Activated CD8-positive, alpha-beta T cell treated with anti-CD3 and anti-CD28 coated beads, Interleukin-2, amount 10 ng/mL, durations not matched to agents 7 days and 5 days (primary cell): Measurements from ENCODE around the gene AGER. TPM values are rescaled to one million over a fixed set of nuclear protein-coding genes. Genes with fewer than 3 reads are reported as not detected.
A peak's percentile ranks its signal among the peaks of the same experiment; 100 is the strongest.

Experiments
- ATAC-seq: fragments of 150-1000 bp; cut with Tn5 transposase; one replicate; pipeline ENCODE4 v1.10.0; 2021; ENCODE audit warnings: moderate library complexity
- CTCF ChIA-PET: fragments of 350-600 bp; sonication (Branson Sonifier 250); formaldehyde crosslinking; loops from one replicate; lab custom pipeline; 2021; ENCODE audit warnings: antibody characterized with exemption; lab: Charles Lee
- POLR2A ChIA-PET: fragments of 350-600 bp; sonication (Branson Sonifier 250); formaldehyde crosslinking; loops from one replicate; lab custom pipeline; 2021; ENCODE audit warnings: antibody characterized with exemption; lab: Charles Lee
- DNase-seq: peaks from one replicate; pipeline ENCODE4 v3.0.0-alpha.2; 2020
- H3K27ac Mint-ChIP-seq: one replicate; pipeline ENCODE4 v1.8.0; 2021; ENCODE audit warnings: mild to moderate bottlenecking, mixed read lengths
- H3K27me3 Mint-ChIP-seq: one replicate; pipeline ENCODE4 v1.8.0; 2021; ENCODE audit warnings: low read depth, mixed read lengths
- H3K36me3 Mint-ChIP-seq: one replicate; pipeline ENCODE4 v1.8.0; 2021; ENCODE audit warnings: low read depth, mixed read lengths
- H3K4me1 Mint-ChIP-seq: one replicate; pipeline ENCODE4 v1.8.0; 2021; ENCODE audit warnings: low read depth, mixed read lengths
- H3K4me3 Mint-ChIP-seq: one replicate; pipeline ENCODE4 v1.8.0; 2021; ENCODE audit warnings: mild to moderate bottlenecking, mixed read lengths
- H3K9me3 Mint-ChIP-seq: one replicate; pipeline ENCODE4 v1.8.0; 2022; ENCODE audit warnings: mixed read lengths; ENCODE audit not compliant: insufficient read depth
- total RNA-seq, 2 experiments: library from RNA; stranded (reverse); gene quantifications; one replicate each; pipeline ENCODE4 v1.2.3, GENCODE V29; 2021

Gene AGER
- total RNA-seq: 10 to 100 TPM; 27.8 to 29.9 TPM

DNA sequence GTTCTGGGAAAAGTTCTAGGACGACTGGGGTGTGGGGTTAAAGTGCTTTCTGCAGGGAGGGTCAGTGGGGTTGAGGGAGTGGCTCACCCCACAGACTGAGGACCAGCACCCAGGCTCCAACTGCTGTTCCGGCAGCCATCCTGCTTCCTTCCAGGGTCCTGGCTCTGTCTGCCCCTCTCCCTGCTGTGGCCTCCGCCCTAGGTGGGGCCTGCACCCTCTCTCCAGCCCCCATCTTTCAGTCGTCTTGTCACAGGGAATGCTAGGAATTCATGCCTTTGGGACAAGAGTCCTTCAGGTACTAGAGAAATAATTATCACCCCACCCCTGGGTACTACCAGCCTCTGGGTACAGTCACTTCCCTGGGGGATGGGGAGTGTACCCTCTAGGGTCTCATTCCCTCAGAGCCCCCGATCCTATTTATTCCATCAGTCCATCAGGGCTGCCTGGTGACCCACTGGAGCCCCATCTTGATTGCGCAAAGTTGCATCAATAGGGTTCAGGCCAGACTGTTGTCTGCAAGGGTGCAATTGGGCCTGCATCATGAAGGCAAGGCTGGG lies at the start of gene AGER:
AGER (minus strand) TSS at position 170 of the 557 bp plus-strand sequence; CDS start at position 139, 31 bp downstream.
- H3K27me3 Mint-ChIP-seq: no peaks in the 10 kb centered on the region
- H3K27ac Mint-ChIP-seq: peak within 1 kb of the TSS; percentile 9
- DNase-seq (no peak), ATAC-seq (no peak)
- H3K4me1 Mint-ChIP-seq: peaks cover 55% of the 10 kb centered on the region
- CTCF ChIA-PET: no interaction called here
- no peak within 1 kb of the TSS for H3K4me3 Mint-ChIP-seq
- H3K36me3 Mint-ChIP-seq: peaks cover 69% of the 10 kb centered on the region
- POLR2A ChIA-PET: interaction anchor here (2.5 kb wide), 1 partner anchor 8 kb away, joined by 6 read pairs; the partner anchor contains the start of gene GPSM3
- no peaks in the 10 kb centered on the region for H3K9me3 Mint-ChIP-seq

GRCh38 chr6:32226434-32226833 lies 42.4 kb upstream of the AGER start:
- Mint-ChIP-seq H3K36me3 (no peaks in the 10 kb centered on the region), H3K27ac (no peak overlapping the region), H3K4me1 (peaks cover 6% of the 10 kb centered on the region), H3K27me3 (no peaks in the 10 kb centered on the region), H3K9me3 (no peaks in the 10 kb centered on the region), H3K4me3 (no peak overlapping the region)
- POLR2A ChIA-PET: interaction anchor here (0.6 kb wide), 1 partner anchor 195 kb away, joined by 3 read pairs; no protein-coding TSS in a partner anchor
- CTCF ChIA-PET: no interaction called here
- DNase-seq (no peak), ATAC-seq (no peak)

GRCh38 chr6:32224696-32225095 lies 40.6 kb upstream of the AGER start:
- CTCF ChIA-PET: no interaction called here
- Mint-ChIP-seq H3K4me3 (no peak overlapping the region), H3K27ac (no peak overlapping the region), H3K9me3 (no peaks in the 10 kb centered on the region), H3K4me1 (peaks cover 6% of the 10 kb centered on the region), H3K36me3 (no peaks in the 10 kb centered on the region), H3K27me3 (no peaks in the 10 kb centered on the region)
- no peak for DNase-seq
- POLR2A ChIA-PET: no interaction called here
- no peak for ATAC-seq

DNA sequence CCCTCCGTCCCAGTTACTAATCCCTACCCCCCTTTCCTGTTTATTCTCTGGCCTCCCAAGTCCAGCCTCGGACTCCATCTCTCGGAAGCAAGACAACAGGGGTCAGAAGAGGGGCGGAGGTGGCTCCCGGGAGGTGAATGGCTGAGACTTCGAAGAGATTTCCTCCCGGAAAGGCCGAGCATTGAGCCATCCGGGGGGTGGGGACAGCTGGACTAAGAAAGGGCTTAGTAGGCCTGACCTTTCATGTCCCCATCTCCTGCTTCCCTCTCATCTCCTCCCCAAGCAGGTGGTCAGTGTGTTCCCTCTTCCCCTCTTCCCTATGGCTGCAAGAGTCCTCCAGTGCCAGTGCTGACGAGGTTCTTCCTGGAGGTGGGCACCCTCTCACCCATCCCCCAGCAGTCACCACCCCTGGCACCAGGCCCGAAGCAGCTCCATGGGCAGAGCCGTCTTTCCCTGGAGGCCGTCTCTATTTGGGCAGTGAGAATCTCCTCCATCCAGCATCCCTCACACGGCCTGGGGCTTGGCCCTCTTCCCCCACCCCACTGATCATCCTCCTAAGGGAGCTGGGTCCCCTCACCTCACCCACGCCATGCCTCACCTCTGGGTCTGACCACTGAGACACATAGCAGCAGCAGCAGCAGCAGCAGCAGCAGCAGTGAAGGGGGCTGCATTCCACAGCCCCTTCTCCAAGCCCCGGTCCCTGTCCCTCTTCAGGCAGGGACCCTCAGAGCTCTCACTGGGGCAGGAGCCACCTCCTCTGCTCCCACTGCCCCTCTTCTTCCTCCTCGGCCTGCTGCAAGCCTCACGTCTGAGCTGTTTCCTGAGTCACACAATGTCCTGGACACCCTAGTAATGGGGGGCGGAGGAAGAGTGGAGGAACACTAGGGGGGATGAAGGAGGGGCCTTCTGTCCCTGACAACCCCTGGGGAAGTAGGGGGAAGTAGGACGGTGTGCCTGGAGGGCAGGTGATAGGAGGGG lies 39.5 kb upstream of the AGER start, which contains the start of gene NOTCH4:
NOTCH4 (minus strand) TSS at position 810 of the 978 bp plus-strand sequence; CDS start at position 671, 139 bp downstream.
- no peak for ATAC-seq
- no peak for DNase-seq
- peaks cover 6% of the 10 kb centered on the region for H3K4me1 Mint-ChIP-seq
- ChIA-PET POLR2A (no interaction called here), CTCF (no interaction called here)
- H3K9me3 Mint-ChIP-seq: no peaks in the 10 kb centered on the region
- H3K36me3 Mint-ChIP-seq: no peaks in the 10 kb centered on the region
- H3K27me3 Mint-ChIP-seq: no peaks in the 10 kb centered on the region
- no peak within 1 kb of the TSS for H3K4me3 Mint-ChIP-seq
- peak within 1 kb of the TSS; percentile 30 for H3K27ac Mint-ChIP-seq

DNA sequence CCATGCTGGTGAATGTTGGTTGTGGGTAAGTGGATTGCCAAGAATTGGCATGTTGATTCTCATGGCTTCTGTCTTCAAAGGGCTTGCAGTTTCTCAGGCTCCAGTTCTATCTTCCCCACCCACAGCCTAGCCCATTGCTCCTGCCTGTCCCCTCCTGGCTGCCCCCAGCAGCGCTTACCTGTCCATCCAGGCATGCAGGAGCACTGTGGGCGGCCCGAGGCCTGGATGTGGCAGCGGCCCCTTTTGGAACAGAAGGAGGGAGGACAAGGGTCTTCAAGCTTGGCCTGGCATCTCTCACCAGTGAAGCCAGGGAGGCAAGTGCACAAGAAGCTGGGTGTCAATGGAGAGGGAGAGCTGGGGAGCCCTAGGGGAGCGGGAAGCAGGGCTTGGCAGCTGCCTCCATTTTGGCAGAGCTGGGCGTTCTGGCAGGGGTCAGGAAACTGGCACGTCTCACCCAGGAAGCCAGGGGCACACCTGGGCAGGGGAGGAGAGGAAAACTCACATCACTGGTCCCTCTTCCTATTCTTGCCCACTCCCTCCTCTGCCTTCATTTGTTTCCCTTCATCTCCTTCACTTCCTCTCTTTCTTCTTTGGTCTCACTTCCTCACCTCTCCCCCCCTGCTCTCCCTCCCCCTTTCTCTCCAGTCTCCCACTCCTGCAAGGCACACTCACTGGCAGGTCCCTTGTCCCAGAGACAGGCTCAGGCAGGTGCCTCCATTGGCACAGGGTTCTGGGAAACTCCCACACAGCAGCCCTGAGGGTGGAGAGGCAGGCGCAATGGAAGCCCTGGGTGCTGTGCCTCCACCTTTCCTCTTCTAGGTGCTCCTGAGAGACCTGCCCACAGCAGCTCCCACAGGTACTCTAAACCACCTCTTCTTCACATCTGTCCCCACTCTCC lies 38.5 kb upstream of the AGER start:
- no peak for DNase-seq
- no peak for ATAC-seq
- POLR2A ChIA-PET: no interaction called here
- H3K36me3 Mint-ChIP-seq: no peaks in the 10 kb centered on the region
- CTCF ChIA-PET: no interaction called here
- H3K27ac Mint-ChIP-seq: peak overlapping the region; percentile 30
- no peaks in the 10 kb centered on the region for H3K9me3 Mint-ChIP-seq
- H3K27me3 Mint-ChIP-seq: no peaks in the 10 kb centered on the region
- H3K4me3 Mint-ChIP-seq: no peak overlapping the region
- peaks cover 6% of the 10 kb centered on the region for H3K4me1 Mint-ChIP-seq

GRCh38 chr6:32220021-32220420 lies 36.0 kb upstream of the AGER start:
- CTCF ChIA-PET: no interaction called here
- ATAC-seq (no peak), DNase-seq (no peak)
- Mint-ChIP-seq H3K36me3 (no peaks in the 10 kb centered on the region), H3K4me3 (no peak overlapping the region), H3K27me3 (no peaks in the 10 kb centered on the region), H3K4me1 (peaks cover 13% of the 10 kb centered on the region), H3K27ac (no peak overlapping the region), H3K9me3 (no peaks in the 10 kb centered on the region)
- POLR2A ChIA-PET: no interaction called here

- DNase-seq (no peak), ATAC-seq (no peak)
- CTCF ChIA-PET: interaction anchor here (1.5 kb wide), 1 partner anchor 23 kb away, joined by 3 read pairs; no protein-coding TSS in a partner anchor
- peaks cover 14% of the 10 kb centered on the region for H3K4me1 Mint-ChIP-seq
- no peaks in the 10 kb centered on the region for H3K9me3 Mint-ChIP-seq
- H3K27ac Mint-ChIP-seq: no peak overlapping the region
- no peaks in the 10 kb centered on the region for H3K36me3 Mint-ChIP-seq
- H3K4me3 Mint-ChIP-seq: no peak overlapping the region
- H3K27me3 Mint-ChIP-seq: no peaks in the 10 kb centered on the region
- POLR2A ChIA-PET: no interaction called here
These were observed 34.1 kb upstream of the AGER start for GRCh38 chr6:32218167-32218566.

- Mint-ChIP-seq H3K4me1 (peaks cover 8% of the 10 kb centered on the region), H3K4me3 (no peak overlapping the region), H3K27me3 (no peaks in the 10 kb centered on the region), H3K27ac (no peak overlapping the region), H3K9me3 (no peaks in the 10 kb centered on the region), H3K36me3 (no peaks in the 10 kb centered on the region)
- CTCF ChIA-PET: no interaction called here
- DNase-seq: no peak
- POLR2A ChIA-PET: no interaction called here
- no peak for ATAC-seq
These were observed 32.9 kb upstream of the AGER start for GRCh38 chr6:32216998-32217397.

- ATAC-seq: no peak
- ChIA-PET CTCF (no interaction called here), POLR2A (no interaction called here)
- Mint-ChIP-seq H3K27me3 (no peaks in the 10 kb centered on the region), H3K36me3 (no peaks in the 10 kb centered on the region), H3K9me3 (no peaks in the 10 kb centered on the region), H3K4me1 (peaks cover 8% of the 10 kb centered on the region), H3K27ac (no peak overlapping the region), H3K4me3 (no peak overlapping the region)
- DNase-seq: no peak
These were observed 32.2 kb upstream of the AGER start for GRCh38 chr6:32216285-32216684.

DNA sequence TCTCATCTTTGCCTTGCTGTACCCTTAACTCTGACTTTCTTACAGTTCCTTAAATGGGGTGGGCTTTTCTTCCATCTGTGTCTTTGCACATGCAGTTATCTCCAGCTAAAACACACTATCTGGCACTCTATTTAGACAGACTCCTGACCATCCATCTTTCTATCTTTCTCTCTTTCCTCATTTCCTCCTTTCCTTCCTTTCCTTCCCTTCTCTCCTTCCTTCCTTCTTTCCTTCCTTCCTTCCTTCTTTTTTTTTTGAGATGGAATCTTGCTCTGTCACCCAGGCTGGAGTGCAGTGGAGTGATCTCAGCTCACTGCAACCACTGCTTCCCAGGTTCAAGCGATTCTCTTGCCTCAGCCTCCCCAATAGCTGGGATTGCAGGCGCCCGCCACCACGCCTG lies 31.6 kb upstream of the AGER start:
- Mint-ChIP-seq H3K27ac (no peak overlapping the region), H3K9me3 (no peaks in the 10 kb centered on the region), H3K27me3 (no peaks in the 10 kb centered on the region), H3K4me1 (peaks cover 8% of the 10 kb centered on the region), H3K36me3 (no peaks in the 10 kb centered on the region), H3K4me3 (no peak overlapping the region)
- ATAC-seq (no peak), DNase-seq (no peak)
- CTCF ChIA-PET: no interaction called here
- POLR2A ChIA-PET: no interaction called here

GRCh38 chr6:32214126-32214525 lies 30.1 kb upstream of the AGER start:
- POLR2A ChIA-PET: no interaction called here

More at GRCh38 chr6:32214126-32214525, 30.1 kb upstream of the AGER start:
- H3K27me3 Mint-ChIP-seq: no peaks in the 10 kb centered on the region
- no peak overlapping the region for H3K4me3 Mint-ChIP-seq
- no peak overlapping the region for H3K27ac Mint-ChIP-seq
- no peaks in the 10 kb centered on the region for H3K36me3 Mint-ChIP-seq
- peaks cover 8% of the 10 kb centered on the region for H3K4me1 Mint-ChIP-seq
- no peaks in the 10 kb centered on the region for H3K9me3 Mint-ChIP-seq
- ATAC-seq: no peak
- CTCF ChIA-PET: no interaction called here
- no peak for DNase-seq
